Tibial artery (tissue), 4 donors: ENCODE measurements around the gene FANCE.
A peak's percentile ranks its signal among the peaks of the same experiment; 100 is the strongest.

Experiments used
- DNase-seq, 2 donors: peaks; one replicate each; pipeline ENCODE4 v3.0.0-alpha.2; 2019
- H3K27ac ChIP-seq, 2 donors: fragments of 200-600 bp; sonication (generic) in 1 of 2; 1 replicate in 1 of 2; 2 replicates in 1 of 2; pipeline ENCODE4 v1.5.1; 2018 to 2019; ENCODE audit warnings: mild to moderate bottlenecking in 1 of 2
- H3K27me3 ChIP-seq, 2 donors: fragments of 200-600 bp; sonication (generic) in 1 of 2; one replicate each; pipeline versions ENCODE4 v1.5.1 to v1.6.0; 2016 to 2019
- H3K36me3 ChIP-seq, 3 donors: fragments of 200-600 bp; sonication (generic) in 2 of 3; one replicate each; pipeline ENCODE4 v1.5.1; 2016 to 2019; ENCODE audit warnings: mild to moderate bottlenecking in 2 of 3
- H3K4me1 ChIP-seq, 4 donors: fragments of 200-600 bp; sonication (generic) in 2 of 4; 1 replicate in 3 of 4; 2 replicates in 1 of 4; pipeline ENCODE4 v1.5.1; 2016 to 2019
- H3K4me3 ChIP-seq, 2 donors: fragments of 200-600 bp; sonication (generic) in 1 of 2; 1 replicate in 1 of 2; 2 replicates in 1 of 2; pipeline ENCODE4 v1.5.1; 2018 to 2019; ENCODE audit warnings: mild to moderate bottlenecking in 2 of 2
- H3K9me3 ChIP-seq, 3 donors: fragments of 200-600 bp; sonication (generic) in 1 of 3; one replicate each; pipeline ENCODE4 v1.5.1; 2016 to 2019
- intact Hi-C: fragments of 100-400 bp; cut with DNase I; formaldehyde crosslinking; loops from one replicate; pipeline ENCODE4 v1.15.0; 2023; ENCODE audit warnings: low total_unique reads
- TF ChIP-seq, protein P1 (sequence below), 2 experiments: fragments of 200-600 bp in 1 of 2; fragments of 450-650 bp in 1 of 2; IDR thresholded peaks; one replicate each; pipeline ENCODE4 v1.5.1; 2017 to 2019; ENCODE audit warnings: antibody characterized with exemption in 2 of 2, mild to moderate bottlenecking in 1 of 2, moderate library complexity in 1 of 2

FANCE gene

DNA sequence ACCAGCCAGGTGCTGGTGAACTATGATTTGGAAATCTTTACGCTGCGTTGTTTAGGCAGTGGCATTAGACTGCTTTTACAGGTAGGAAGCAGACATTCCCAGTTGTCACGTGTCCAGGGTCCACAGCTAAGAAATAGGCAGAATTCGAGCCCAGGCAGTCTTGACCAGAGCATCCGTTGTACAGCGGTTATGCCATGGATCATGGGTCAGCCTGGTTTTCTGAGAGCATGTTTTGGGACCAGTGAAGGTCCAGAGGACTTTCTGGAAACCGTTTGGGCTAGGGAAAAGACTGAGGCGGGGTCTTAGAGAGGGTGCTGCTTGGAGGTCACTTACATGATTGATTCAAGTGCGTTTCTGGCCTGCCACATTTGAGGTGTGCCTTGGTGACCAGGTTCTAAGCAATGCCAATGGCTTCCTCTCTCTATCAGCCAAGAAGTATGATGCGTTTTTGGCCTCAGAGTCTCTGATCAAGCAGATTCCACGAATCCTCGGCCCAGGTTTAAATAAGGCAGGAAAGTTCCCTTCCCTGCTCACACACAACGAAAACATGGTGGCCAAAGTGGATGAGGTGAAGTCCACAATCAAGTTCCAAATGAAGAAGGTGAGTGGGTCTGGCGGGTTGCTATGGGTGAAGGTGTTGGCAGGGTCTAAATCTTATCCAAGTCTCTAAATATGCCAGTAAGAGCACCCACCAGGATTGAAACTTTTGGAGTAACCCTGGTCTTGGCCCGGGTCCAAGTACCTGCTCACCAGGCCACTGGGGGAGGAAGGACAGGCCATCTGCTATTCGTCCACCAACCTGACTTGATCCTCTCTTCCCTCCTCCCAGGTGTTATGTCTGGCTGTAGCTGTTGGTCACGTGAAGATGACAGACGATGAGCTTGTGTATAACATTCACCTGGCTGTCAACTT, 17.9 kb downstream of the FANCE start:
- peaks cover 37 to 75% (median 50%) of the 10 kb centered on the region in 3 donors for H3K36me3 ChIP-seq
- H3K27ac ChIP-seq: peak overlapping the region; percentile 83 to 86
- H3K4me3 ChIP-seq: peak overlapping the region; percentile 63 to 80
- H3K9me3 ChIP-seq: no peaks in the 10 kb centered on the region
- no peaks in the 10 kb centered on the region for H3K27me3 ChIP-seq
- no peak for DNase-seq
- peaks cover 0 to 49% (median 26%) of the 10 kb centered on the region in 4 donors for H3K4me1 ChIP-seq
- intact Hi-C loops: loop anchor here (2.0 to 5.0 kb wide), 2 partner anchors 27 to 128 kb away; partner anchors contain the start of genes PPARD and TEAD3
- TF ChIP-seq, protein P1, sequence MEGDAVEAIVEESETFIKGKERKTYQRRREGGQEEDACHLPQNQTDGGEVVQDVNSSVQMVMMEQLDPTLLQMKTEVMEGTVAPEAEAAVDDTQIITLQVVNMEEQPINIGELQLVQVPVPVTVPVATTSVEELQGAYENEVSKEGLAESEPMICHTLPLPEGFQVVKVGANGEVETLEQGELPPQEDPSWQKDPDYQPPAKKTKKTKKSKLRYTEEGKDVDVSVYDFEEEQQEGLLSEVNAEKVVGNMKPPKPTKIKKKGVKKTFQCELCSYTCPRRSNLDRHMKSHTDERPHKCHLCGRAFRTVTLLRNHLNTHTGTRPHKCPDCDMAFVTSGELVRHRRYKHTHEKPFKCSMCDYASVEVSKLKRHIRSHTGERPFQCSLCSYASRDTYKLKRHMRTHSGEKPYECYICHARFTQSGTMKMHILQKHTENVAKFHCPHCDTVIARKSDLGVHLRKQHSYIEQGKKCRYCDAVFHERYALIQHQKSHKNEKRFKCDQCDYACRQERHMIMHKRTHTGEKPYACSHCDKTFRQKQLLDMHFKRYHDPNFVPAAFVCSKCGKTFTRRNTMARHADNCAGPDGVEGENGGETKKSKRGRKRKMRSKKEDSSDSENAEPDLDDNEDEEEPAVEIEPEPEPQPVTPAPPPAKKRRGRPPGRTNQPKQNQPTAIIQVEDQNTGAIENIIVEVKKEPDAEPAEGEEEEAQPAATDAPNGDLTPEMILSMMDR (IDR thresholded peaks at IDR 0.05): no peak

DNA sequence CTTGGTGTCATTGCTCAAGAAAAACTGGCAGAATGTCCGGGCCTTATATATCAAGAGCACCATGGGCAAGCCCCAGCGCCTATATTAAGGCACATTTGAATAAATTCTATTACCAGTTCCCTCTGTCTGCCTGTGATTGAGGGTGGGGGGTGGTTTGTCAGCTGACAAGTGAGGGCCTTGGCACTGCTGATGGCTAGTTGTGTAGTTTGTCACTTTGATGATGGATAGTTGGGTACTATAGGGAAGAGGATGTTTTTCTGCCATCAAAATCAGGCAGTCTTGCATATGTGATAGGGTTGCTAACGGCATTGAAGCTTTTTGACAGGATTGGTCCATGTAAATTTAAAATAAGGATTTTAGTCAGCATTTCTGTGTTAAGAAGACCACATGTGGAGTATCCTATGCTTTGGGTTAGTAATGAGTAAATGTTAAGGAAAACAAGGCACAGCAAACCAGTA, 18.6 kb downstream of the FANCE start:
- no peak overlapping the region for H3K4me3 ChIP-seq
- DNase-seq: no peak
- H3K27ac ChIP-seq: peak overlapping the region; percentile 11 to 86
- intact Hi-C loops: no loop called here
- H3K4me1 ChIP-seq: peaks cover 0 to 49% (median 26%) of the 10 kb centered on the region in 4 donors
- no peaks in the 10 kb centered on the region for H3K27me3 ChIP-seq
- H3K9me3 ChIP-seq: no peaks in the 10 kb centered on the region
- TF ChIP-seq, protein P1 (IDR thresholded peaks at IDR 0.05): no peak
- H3K36me3 ChIP-seq: peaks cover 43 to 76% (median 57%) of the 10 kb centered on the region in 3 donors

DNA sequence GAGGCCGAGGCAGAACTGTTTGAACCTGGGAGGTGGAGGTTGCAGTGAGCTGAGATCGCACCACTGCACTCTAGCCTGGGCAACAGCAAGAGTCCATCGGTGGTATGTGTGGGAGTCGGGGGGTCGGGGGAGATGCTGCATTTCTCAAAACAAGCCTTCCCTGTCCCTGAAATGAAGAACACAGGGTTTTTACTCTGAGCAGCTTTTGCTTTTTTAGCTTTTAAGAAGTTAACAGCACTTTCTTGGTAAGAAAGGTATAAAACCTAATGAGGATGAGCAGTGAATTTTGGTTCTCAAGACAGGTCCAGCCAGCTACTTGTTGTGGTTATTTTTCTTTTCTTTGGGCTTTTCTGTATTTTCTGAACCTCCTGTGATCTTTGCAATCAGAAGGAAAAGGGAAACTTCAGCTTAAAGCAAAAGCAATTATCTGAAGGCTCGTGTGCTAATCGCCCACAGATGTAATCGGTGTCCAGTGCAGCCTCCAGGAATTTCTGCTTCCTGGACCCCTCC, 19.8 kb downstream of the FANCE start:
- intact Hi-C loops: no loop called here
- H3K36me3 ChIP-seq: peaks cover 46 to 77% (median 62%) of the 10 kb centered on the region in 3 donors
- TF ChIP-seq, protein P1 (IDR thresholded peaks at IDR 0.05): no peak

DNA sequence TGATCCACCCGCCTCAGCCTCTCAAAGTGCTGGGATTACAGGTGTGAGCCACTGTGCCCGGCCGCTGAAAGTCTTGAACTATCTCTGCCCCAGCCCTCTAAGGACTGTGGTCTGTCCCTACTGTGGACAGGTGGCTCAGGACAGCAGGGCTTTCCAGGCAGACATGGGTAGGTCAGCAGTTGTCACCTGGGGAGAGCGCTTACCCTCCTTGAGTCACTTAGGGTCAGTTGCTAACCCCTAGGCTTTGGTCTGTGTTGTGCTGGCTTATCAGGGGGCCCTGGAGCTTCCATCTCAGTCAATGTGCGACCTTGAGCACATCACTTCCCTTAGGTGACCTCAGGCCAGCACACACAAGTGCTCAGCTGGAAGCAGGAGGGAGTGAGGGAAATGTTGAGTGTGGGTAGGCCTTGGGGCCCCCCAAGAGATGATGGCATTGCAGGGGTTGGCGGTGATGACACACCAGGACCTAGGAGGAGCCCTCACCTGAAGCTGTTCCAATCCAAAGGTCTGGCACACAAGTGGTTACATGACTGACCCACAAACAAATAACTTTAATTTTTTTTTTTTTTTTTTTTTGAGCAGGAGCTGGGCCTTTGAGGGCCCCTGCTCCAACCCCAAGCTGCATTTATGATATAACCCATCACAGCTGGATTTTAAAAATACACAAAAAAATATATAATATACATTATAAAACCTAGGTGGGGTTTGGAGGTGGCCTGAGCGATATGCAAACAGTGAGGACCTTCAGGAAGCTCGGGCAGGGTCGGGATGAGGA, 21.1 kb downstream of the FANCE start:
- Histone ChIP-seq H3K9me3 (no peaks in the 10 kb centered on the region), H3K4me3 (no peak overlapping the region), H3K4me1 (peaks cover 0 to 42% (median 24%) of the 10 kb centered on the region in 4 donors), H3K27ac (peak overlapping the region in 1 of 2 donors; percentile 38), H3K27me3 (no peaks in the 10 kb centered on the region), H3K36me3 (peaks cover 49 to 90% (median 69%) of the 10 kb centered on the region in 3 donors)
- DNase-seq: no peak
- TF ChIP-seq, protein P1 (IDR thresholded peaks at IDR 0.05): no peak
- intact Hi-C loops: no loop called here

More for the DNA sequence above, 19.8 kb downstream of the FANCE start:
- Histone ChIP-seq H3K4me3 (no peak overlapping the region), H3K27me3 (no peaks in the 10 kb centered on the region), H3K4me1 (peaks cover 0 to 49% (median 26%) of the 10 kb centered on the region in 4 donors), H3K9me3 (no peaks in the 10 kb centered on the region), H3K27ac (peak overlapping the region; percentile 20 to 86)
- no peak for DNase-seq

DNA sequence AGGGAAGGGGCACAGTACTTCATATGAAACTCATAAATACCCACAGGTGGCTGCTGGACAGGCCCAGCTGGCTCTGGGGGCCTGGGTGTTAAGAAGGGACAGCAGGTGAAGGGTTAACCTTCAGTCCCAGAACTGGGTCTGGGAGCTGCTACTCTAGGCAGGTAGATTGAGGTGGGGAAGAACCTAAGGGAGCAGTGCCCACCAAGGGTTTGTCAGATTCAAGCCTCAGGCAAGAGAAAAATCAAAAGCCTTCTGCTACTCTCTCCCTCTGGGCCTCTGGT, 21.7 kb downstream of the FANCE start:
- H3K4me3 ChIP-seq: no peak overlapping the region
- peaks cover 52 to 95% (median 73%) of the 10 kb centered on the region in 3 donors for H3K36me3 ChIP-seq
- H3K27ac ChIP-seq: peak overlapping the region in 1 of 2 donors; percentile 38
- DNase-seq: no peak
- H3K27me3 ChIP-seq: no peaks in the 10 kb centered on the region
- peaks cover 0 to 42% (median 24%) of the 10 kb centered on the region in 4 donors for H3K4me1 ChIP-seq
- intact Hi-C loops: no loop called here
- H3K9me3 ChIP-seq: no peaks in the 10 kb centered on the region
- TF ChIP-seq, protein P1 (IDR thresholded peaks at IDR 0.05): no peak
